Activated CD8-positive, alpha-beta memory T cell treated with anti-CD3 and anti-CD28 coated beads for 48 hours (primary cell): ENCODE results near the gene ZNF274.
"Not testable (repeated sequence)": the region's sequence is repeated elsewhere in the genome, so short reads cannot be mapped to it uniquely, and the experiment has no call there.

ENCODE experiments used
- DNase-seq, 3 experiments: peaks; one replicate each; pipeline ENCODE4 v3.0.0-alpha.2; 2020; ENCODE audit warnings: low read depth in 2 of 3, low spot score in 2 of 3

The ZNF274 gene

GRCh38 chr19:58182989-58183816 lies at the start of gene ZNF274:
Gene ZNF274 (plus strand): TSS chr19:58183061. CDS start chr19:58183966, 905 bp downstream.
- peak; percentile 82 to 92 (median 85) for DNase-seq

DNA sequence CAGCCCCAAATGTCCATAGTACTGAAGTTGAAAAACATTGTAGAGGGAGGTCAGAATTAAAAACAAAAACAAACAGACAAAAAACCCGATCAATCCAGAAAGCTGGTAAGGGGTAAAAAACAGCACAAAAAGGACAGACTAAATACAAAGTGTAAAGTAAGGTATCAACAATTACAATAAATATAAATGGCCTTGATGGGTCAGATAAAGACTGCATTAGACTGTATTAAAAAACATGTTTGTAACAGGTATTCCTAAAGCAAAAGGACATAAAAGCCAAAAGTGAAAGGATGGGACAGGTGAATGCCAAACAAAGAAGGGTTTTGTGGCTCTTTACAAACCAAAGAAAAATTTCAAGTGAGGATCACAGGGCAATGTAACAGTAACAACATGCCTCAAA lies 48.6 kb upstream of the ZNF274 start:
- no peak for DNase-seq

DNA sequence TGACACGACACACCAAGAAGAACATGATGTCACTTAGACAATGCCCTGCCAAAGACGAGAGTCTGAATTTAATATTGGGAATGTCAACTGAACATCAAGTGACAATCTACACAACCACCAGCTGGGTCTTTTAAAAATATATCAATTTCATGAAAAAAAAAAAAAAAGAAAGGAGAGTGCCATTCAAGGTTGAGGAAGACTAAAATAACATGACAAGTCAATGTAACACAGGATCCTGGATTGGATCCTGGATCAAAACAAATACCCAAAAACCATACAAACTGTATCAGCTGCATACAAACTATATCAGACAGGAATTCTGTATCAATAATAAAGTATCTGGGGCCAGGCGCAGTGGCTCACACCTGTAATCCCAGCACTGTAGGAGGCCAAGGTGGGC lies 37.0 kb upstream of the ZNF274 start:
- no peak for DNase-seq

DNA sequence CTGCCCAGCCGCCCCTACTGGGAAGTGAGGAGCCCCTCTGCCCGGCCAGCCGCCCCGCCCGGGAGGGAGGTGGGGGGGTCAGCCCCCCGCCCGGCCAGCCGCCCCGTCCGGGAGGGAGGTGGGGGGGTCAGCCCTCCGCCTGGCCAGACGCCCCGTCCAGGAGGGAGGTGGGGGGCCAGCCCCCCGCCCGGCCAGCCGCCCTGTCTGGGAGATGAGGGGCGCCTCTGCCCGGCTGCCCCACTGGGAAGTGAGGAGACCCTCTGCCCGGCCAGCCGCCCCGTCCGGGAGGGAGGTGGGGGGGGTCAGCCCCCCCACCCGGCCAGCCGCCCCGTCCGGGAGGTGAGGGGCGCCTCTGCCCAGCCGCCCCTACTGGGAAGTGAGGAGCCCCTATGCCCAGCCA lies 35.4 kb upstream of the ZNF274 start:
- DNase-seq, result not testable (repeated sequence)

GRCh38 chr19:58150328-58150921 lies 32.4 kb upstream of the ZNF274 start, which contains the start of gene ZNF329:
Gene ZNF329 (minus strand): TSS chr19:58150789. CDS start chr19:58129503, 21,286 bp downstream.
- peak; percentile 83 to 93 (median 88) for DNase-seq

- DNase-seq, result no peak
Observed at GRCh38 chr19:58153386-58153785, 29.5 kb upstream of the ZNF274 start.

DNA sequence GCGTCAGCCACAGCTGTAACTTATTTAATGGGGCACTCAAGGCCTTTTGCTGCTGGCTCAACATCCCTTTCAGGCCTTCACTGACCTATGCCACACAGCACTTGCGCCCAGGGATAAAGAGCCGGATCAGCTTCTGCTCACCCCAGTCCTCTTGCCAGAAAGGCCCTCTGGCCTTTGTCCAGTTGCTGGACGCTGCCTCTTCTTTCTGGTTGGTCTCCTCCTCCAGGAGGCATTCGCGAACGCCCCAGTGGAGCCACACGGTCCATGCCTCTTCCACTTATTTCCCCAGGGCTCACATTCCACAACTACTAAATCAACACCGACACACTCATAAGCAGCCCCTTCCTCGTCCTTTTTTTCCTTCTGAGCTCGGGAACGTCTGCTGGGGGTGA lies 28.6 kb upstream of the ZNF274 start:
- no peak for DNase-seq

GRCh38 chr19:58154679-58155648 lies 27.9 kb upstream of the ZNF274 start:
- DNase-seq, result peak; percentile 94 to 99 (median 99)

- no peak for DNase-seq
Observed at GRCh38 chr19:58157045-58157728, 25.7 kb upstream of the ZNF274 start.

- no peak for DNase-seq
Observed at GRCh38 chr19:58166268-58166667, 16.6 kb upstream of the ZNF274 start.

DNA sequence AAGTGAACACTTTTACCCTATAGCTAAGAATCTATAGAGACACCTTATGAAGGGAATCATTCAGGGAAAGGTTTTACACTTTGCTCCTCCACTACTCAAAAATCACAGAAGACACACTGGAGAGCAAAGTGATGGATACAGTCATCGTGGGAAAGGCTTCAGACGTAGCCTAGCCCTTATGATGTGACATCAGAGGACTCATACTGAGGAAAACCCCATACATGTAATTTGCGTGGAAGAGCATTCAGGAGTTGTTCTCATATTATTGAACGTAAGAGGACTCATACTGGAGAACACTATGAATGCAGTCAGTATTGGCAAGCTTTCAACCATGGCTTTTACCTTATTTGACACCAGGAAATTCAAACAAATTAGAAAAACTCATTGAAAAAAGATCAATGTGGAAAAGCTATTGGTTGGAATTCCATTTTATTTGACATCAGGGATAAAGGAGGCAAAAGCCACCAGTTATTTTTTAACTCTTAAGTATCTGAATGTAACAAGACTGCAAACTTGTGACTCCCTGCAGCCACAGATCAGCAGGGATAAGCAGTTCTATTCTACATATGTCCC lies 16.1 kb upstream of the ZNF274 start:
- DNase-seq, result no peak

- no peak for DNase-seq
Observed at GRCh38 chr19:58170860-58171259, 12.0 kb upstream of the ZNF274 start.

- DNase-seq, result peak in 2 of 3 experiments; percentile 29 to 31
Observed at GRCh38 chr19:58181902-58182576, 822 bp upstream of the ZNF274 start.

DNA sequence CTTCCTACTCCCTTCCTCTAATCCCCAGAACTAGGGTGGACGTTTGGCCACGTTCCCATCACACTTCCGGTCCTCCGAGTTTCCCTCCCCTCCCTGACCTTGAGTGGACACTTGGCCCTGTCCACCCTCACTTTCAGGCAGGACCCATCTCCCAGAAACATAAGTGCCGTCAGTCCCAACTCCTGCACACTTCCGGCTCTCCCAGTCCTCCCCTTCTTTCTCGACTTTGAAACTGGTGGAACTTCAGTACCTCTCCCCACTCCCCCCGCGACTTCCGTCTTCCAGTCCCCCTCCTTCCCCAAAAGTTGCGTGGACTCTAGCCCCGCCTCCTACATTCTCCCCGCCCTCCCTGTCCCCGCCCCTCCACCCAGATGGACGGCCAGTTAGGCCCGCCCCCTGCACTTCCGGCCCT lies 278 bp upstream of the ZNF274 start:
- DNase-seq, result no peak

DNA sequence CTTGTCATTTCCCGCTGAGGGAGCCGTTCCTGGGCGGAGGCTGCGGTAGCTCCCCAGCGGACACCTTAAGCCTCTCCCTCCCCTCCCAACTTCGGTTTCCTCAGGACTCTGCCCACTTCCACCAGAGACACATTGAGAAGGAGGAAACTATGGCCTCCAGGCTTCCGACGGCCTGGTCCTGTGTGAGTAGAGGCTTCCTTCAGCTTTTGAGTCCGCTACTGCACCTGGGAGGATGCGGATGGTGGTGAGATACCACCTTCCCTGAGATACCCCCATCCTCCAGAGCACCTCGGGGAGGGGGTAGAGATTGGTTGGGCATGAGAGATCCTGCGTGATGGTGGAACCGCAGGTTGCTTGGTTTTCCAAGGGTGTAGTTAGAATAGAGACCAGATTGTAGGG lies 955 bp downstream of the ZNF274 start:
- peak in 1 of 3 experiments; percentile 20 for DNase-seq

GRCh38 chr19:58196901-58197616 lies 14.2 kb downstream of the ZNF274 start:
- no peak for DNase-seq

DNA sequence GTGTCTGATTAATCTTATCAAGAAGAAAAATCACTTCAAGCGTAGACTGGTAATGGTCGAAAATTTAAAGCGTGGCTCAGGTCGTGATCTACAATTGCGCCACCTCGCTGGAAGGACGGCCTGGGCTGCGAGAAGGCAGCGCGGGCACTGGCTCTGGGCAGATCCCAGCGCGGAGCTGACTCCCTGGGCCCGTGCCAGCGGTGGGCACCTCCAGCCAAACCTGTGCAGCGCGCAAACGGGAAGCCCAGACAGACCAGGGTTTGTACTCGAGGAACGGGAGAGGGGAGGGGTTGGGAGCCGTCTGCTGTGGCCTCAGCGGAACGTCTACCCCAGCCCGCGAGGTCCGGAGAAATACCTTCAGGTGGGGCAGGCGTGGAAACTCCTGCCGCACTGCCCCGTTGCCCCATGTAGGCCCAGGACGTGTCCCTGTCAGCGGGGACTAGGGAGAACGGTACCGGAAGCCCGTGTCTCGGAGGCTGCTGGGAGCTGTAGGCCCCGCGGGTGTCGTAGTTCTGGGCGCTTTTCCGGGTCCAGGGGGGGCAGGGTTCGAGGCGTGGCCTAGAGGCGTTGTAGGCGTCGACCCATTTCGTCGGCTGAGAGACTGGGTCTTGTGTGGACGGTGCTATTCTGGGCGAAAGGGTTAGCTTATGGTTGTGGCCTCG lies 21.1 kb downstream of the ZNF274 start:
- DNase-seq, result no peak

DNA sequence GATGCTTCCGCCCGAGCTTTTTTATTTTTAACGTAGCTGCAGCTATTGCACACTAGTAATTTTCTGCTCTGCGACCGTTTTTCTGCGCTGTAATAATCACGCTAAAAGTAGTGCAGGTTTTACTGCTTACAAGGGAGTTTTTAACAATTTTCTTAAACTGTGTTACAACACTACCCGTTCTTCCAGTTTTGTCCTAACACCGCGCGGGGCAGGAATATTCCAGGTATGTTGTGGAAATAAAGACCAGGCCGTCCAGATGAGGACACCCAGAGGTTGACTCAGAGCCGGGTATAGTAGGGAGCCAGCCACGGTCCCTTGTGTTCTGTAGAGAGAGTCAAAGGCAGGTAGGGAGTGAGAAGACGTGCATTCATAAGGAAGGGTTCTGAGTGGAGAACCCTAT lies 21.7 kb downstream of the ZNF274 start:
- no peak for DNase-seq

- DNase-seq, result no peak
Observed at GRCh38 chr19:58209577-58209976, 26.7 kb downstream of the ZNF274 start.
